ENCODE data around the gene OR9A2. TPM values are rescaled to one million over a fixed set of nuclear protein-coding genes. Genes with fewer than 3 reads are reported as not detected.

Gene OR9A2
- not detected for polyA plus RNA-seq (2013, experiment 1 of 2; ENCODE audit: insufficient read length)
- polyA plus RNA-seq (2013, experiment 2 of 2; ENCODE audit: insufficient read length) = not detected

- no peak for DNase-seq
Measured at GRCh38 chr7:143027032-143027431, at the start of gene OR9A2. OR9A2 (minus strand) TSS chr7:143027132; CDS start chr7:143027132, 0 bp downstream.

GRCh38 chr7:143074141-143074540, 47.2 kb upstream of the OR9A2 start:
- DNase-seq = no peak

- DNase-seq = no peak
Measured at GRCh38 chr7:143073556-143073955, 46.6 kb upstream of the OR9A2 start.

GRCh38 chr7:143069912-143070500, 43.1 kb upstream of the OR9A2 start:
- no peak for DNase-seq

GRCh38 chr7:143068446-143068845, 41.5 kb upstream of the OR9A2 start:
- no peak for DNase-seq

GRCh38 chr7:143063741-143064140, 36.8 kb upstream of the OR9A2 start:
- DNase-seq = no peak

GRCh38 chr7:143055754-143056153, 28.8 kb upstream of the OR9A2 start:
- no peak for DNase-seq

- DNase-seq = no peak
Measured at GRCh38 chr7:143054621-143055020, 27.7 kb upstream of the OR9A2 start.

- DNase-seq = no peak
Measured at GRCh38 chr7:143052041-143052440, 25.1 kb upstream of the OR9A2 start, which contains the start of gene OR6V1. OR6V1 (plus strand) TSS chr7:143052341; CDS start chr7:143052341, 0 bp downstream.

GRCh38 chr7:143050931-143051330, 24.0 kb upstream of the OR9A2 start:
- DNase-seq = no peak

GRCh38 chr7:143049362-143049761, 22.4 kb upstream of the OR9A2 start:
- peak; percentile 43 for DNase-seq

- DNase-seq = no peak
Measured at GRCh38 chr7:143048827-143049226, 21.9 kb upstream of the OR9A2 start.

GRCh38 chr7:143047326-143047725, 20.4 kb upstream of the OR9A2 start:
- DNase-seq = no peak

- DNase-seq = no peak
Measured at GRCh38 chr7:143046426-143046851, 19.5 kb upstream of the OR9A2 start.

GRCh38 chr7:143043391-143043790, 16.5 kb upstream of the OR9A2 start:
- DNase-seq = peak; percentile 42

- DNase-seq = peak; percentile 28
Measured at GRCh38 chr7:143042790-143043271, 15.9 kb upstream of the OR9A2 start.

- DNase-seq = peak; percentile 31
Measured at GRCh38 chr7:143042159-143042789, 15.3 kb upstream of the OR9A2 start.

GRCh38 chr7:143041346-143041745, 14.4 kb upstream of the OR9A2 start:
- DNase-seq = peak; percentile 17

- DNase-seq = no peak
Measured at GRCh38 chr7:143040209-143040715, 13.3 kb upstream of the OR9A2 start.

- no peak for DNase-seq
Measured at GRCh38 chr7:143038635-143039034, 11.7 kb upstream of the OR9A2 start.

GRCh38 chr7:143027683-143028082, 751 bp upstream of the OR9A2 start:
- no peak for DNase-seq

- peak; percentile 36 for DNase-seq
Measured at GRCh38 chr7:143025371-143025770, 1.6 kb downstream of the OR9A2 start.

- no peak for DNase-seq
Measured at GRCh38 chr7:143023047-143023446, 3.9 kb downstream of the OR9A2 start.

GRCh38 chr7:143018931-143019330, 8.0 kb downstream of the OR9A2 start:
- no peak for DNase-seq

All from fibroblast of skin of scalp (primary cell).